ENCODE results near the gene IRF4.
"Not testable (repeated sequence)": the region's sequence is repeated elsewhere in the genome, so short reads cannot be mapped to it uniquely, and the experiment has no call there.

IRF4 gene

DNA sequence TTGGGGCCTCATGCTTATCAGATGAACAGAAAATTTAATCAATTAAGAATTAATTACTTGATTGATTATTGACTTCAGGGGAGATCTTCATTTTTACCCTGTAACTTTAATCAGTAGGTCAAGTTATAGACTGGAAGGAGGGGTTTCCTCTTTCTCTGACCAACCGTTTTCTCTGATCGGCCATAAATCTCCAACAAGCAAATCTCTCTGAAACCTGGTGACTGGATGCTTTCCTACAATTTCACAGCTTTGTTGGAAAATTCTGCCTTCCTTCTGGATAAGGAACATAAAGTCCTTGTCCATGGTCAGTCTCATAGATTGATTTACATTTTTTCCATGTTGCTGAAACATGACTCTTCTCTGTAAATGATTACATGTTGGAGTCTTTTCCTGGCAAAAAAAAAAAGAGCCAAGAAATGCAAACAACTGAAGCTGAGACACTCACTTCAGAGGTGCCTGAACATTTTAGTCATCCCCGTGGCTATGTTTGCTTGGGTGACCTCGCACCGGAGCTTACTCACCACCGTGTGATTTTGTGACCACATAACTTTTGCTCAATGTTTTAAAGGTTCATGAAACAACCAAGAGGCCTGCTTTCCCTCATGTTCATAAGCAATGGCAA is 31.0 kb downstream of the IRF4 start:
- DNase-seq (ENCODE audit: low spot score), result peak; percentile 94

DNA sequence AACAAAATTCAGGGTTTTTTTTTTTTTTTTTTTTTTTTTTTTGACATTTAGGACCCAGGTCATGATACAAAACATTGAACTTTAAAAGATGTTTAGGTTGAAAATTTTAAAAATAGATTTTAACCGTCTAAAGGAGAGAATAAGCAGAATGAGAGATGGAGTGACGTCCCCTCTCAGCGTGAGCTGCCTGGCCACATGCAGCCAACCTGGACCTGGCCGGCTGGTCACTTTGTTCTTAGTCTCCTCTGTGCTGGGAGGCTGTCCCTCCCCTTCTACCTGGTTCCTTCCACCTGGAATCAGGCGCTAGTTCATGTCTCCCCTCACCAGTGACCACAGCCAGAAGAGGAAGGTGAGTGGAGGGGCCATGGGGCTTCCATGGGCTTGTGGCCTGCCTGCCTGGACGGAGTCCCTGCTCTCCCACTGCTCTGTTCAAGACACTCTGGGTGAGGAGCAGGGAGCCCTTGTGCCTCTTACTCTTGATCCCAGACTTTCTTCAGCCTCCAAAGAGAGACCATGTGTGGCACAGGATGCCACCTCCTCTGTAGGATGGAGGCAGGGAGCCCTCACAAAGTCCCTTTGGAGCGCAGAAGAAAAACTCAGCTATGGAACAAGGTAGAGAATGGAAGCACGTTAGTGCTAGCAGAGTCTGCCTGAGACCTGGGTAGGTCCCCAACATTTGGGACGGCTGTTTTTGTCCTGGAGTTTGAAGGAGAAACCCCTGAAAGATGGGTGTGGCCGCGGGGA is 31.7 kb downstream of the IRF4 start:
- no peak for DNase-seq (ENCODE audit: low spot score)

DNA sequence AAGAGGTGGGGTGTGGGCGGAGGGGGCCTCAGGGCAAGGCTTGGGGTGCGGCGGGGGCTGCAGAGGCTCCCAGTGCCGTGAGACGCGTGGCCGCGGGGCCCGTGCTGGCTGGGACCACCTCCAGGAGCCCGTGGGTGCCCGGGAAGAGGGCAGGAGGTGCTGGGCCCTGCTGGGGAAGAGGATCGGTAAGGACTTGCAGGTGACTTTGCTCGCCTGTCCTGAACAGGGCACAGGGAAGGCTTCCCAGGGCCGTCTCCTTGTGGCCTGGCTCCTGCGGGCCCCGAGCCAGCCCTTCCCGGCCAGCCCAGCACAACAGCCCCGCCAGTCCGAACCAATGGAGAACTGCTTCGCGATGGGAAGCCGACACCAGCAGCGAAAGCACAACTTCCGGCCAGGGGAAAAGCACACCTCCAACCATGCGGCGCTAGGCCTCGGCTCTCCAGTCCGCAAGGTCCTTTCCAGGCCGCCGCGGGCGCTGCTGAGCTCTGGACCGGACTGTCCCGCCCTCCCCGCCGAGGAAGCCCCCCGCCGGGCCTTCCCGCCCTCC is 32.3 kb downstream of the IRF4 start:
- DNase-seq (ENCODE audit: low spot score), result no peak

DNA sequence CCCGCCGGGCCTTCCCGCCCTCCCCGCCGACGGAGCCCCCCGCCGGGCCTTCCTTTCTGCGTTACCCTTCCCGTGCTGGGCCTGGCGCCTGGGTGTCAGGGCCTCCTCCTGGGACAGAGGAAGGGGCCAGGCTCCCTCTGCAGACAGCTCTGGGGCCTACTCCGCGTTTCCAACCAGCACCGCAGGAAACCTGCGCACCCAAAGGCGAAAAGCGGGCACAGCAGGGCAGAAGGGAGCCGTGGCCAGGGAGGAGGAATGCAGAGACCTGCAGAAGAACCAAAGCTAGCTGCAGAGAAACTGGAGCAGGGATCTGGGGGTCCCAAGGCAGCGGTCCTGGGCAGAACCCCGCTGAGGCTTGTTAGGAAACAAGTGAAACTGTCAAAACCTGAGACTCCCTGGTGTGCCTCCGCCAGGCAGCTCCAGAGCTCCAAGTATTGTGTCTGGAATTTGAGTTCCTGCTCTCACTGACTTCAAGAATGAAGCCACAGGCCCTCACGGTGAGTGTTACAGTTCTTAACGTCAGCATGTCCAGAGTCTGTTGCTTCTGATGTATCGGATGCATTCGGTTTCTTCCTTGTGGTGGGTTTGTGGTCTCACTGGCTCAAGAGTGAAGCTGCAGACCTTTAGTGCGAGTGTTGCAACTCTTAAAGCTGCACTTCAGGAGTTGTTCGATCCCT is 33.3 kb downstream of the IRF4 start:
- no peak for DNase-seq (ENCODE audit: low spot score)

DNA sequence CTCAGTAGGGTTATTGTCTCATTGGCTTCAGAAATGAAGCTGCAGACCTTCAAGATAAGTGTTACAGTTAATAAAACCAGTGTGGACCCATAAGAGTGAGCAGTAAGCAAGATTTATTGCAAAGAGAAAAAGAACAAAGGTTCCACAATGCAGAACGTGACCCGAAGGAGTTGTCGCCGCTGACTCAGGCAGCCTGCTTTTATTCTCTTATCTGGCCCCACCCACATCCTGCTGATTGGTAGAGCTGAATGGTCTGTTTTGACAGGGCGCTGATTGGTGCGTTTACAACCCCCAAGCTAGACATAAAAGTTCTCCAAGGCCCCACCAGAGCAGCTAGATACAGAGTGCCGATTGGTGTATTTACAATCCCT is 33.9 kb downstream of the IRF4 start:
- not testable (repeated sequence) for DNase-seq (ENCODE audit: low spot score)

DNA sequence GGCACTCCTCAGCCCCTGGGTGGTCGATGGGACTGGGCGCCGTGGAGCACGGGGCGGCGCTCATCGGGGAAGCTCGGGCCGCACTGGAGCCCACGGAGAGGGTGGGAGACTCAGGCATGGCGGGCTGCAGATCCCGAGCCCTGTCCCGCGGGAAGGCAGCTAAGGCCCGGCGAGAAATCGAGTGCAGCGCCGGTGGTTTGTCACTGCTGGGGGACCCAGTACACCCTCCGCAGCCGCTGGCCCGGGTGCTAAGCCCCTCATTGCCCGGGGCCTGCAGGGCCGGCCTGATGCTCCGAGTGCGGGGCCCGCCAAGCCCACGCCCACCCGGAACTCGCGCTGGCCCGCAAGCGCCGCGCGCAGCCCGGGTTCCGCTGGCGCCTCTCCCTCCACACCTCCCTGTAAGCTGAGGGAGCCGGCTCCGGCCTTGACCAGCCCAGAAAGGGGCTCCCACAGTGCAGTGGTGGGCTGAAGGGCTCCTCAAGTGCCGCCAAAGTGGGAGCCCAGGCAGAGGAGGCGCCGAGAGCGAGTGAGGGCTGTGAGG is 34.7 kb downstream of the IRF4 start:
- not testable (repeated sequence) for DNase-seq (ENCODE audit: low spot score)

DNA sequence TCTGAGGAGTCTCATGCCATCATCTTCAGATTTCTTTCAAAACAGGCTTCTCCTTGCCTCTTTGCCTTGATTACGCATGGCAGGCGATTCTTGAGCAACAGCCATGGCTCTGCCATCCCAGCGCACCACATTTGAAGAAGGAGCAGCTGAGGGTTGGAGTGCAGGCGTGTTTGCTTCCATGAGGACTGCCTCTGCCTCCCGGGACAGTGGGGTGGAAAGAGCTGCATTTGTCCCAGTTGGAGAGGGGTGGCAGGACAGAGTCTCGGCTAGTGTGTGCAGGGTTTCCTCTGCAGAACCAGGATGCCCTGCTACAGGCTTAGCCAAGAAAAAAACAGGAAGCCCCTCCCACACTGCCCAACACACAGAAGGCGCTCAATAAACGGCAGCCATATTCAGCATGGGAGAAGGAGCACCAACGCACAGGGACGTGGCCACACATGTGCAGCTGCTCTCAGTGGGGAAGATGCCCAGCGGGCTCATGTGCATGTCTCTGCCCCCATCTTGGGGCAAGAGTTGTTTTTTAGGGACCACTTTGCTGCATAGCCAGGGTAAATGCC is 36.6 kb downstream of the IRF4 start:
- DNase-seq (ENCODE audit: low spot score), result no peak

DNA sequence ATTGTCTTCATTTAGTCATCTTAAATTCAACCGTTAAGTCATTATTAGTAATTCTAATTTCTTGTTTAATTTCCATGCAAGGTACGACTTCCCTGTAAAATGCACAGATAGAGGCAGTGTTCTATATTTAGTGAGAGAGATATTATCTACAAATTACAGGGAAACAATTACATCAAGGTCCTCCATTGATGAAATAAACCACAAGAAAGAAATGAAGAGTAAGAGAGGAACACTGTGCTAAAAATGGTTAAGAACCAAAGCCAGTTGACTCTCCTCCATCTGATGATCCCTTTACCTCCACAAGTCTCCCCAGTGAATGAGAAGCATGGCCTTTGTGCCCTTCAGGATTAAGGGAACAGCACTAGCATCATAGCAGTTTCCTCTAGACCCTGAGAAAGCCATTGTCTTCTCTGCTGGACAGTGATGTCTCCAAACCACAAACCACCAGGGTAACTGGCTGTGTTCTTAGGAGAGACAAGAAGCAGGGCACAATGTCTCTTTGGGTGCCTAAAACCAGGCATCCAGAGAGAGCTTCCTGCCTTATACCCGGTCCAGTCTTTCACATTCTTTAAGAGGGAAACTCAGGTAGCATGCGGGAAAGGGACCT is 38.1 kb downstream of the IRF4 start:
- no peak for DNase-seq (ENCODE audit: low spot score)

DNA sequence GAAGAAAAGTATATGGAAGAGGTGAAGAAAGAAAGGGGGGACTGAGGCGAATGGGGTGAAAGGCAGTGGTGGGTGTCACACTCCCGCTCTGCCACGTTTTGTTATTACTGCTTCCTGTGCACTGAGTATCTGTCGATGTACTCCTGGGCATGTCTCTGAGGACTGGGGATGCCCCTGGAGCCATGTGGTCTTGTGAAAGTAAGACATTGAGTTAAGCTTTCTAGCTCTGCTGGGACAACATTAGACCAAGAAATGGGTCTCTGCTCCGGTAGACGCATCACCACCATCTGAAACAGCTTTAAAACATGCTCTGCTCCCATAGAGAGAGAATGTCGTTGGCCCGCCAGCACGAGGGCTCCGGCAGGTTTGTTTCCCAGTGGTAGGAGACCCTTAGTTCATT is 40.0 kb downstream of the IRF4 start:
- DNase-seq (ENCODE audit: low spot score), result no peak

DNA sequence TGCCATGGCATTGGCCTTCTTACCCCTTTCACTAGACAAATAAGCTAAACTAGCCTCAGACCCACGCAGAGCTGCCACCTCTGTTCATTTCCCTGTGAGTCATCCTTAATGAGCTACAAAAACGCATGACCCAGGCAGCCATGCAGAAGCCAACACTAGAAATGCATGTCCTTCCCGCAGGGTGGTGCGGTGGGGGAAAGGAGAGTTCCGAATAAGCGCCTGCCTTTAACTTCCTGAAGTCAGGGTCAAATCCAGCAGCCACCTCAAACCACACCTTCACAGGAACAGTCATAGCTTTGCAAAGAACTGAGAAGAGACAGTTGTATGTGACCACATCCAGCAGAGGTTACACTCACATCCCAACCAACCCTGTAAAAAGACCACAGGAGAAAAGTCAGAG is 40.4 kb downstream of the IRF4 start:
- DNase-seq (ENCODE audit: low spot score), result no peak

DNA sequence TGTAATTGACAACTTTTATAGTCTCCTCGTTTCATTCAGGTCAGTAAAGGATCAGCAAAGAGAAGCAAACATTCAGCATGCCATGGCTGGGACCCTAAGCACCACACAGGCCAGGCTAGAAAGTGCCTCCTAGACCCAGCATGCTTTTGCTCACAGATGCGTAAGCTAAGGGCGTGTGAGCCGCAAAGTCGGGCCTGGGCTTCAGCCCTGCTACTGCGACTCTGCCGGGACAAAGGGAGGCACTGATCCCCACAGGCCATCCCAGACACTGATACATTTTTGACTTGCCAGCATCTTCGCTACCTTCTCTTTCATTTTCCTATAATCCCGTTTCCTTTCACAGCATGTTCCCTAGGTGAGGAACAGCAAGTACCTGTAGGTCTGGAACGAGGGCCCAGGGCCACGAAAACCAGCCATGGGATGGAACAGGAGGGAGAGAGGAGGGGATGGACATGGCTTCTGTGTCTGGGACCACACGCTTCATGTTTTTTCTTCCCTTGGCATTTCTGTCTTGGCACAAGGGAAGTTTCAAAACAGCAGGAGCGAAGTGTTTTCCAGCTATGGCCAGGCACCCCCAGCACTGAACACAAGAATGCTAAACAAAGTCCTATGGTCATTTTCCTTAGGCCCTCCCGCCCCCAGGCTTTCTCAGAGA is 42.6 kb downstream of the IRF4 start:
- DNase-seq (ENCODE audit: low spot score), result no peak

DNA sequence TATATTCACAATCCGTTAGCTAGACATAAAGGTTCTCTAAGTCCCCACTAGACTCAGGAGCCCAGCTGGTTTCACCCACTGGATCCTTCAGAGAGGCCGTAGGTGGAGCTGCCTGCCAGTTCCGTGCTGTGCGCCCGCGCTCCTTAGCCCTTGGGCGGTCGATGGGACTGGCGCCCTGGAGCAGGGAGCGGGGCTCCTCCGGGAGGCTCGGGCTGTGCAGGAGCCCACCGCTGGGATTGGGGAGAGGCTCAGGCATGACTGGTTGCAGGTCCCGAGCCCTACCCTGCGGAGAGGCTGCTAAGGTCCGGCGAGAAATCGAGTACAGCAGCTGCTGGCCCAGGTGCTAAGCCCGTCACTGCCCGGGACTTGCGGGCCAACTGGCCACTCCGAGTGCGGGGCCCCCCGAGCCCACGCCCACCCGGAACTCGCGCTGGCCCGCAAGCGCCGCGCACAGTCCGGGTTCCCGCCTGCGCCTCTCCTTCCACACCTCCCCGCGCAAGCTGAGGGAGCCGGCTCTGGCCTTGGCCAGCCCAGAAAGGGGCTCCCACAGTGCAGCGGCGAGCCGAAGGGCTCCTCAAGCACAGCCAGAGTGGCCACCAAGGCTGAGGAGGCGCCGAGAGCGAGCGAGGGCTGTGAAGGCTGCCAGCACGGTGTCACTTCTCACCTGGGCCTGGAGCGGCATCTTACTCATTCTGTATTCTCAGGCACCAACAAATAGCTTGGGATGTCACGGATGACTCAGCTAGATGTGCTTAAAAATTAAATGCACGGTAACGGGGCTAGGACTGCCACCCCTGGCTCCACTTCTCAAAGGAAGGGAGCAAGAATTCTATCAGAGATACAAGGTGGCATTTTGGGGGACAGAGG is 44.1 kb downstream of the IRF4 start:
- DNase-seq (ENCODE audit: low spot score), result no peak

DNA sequence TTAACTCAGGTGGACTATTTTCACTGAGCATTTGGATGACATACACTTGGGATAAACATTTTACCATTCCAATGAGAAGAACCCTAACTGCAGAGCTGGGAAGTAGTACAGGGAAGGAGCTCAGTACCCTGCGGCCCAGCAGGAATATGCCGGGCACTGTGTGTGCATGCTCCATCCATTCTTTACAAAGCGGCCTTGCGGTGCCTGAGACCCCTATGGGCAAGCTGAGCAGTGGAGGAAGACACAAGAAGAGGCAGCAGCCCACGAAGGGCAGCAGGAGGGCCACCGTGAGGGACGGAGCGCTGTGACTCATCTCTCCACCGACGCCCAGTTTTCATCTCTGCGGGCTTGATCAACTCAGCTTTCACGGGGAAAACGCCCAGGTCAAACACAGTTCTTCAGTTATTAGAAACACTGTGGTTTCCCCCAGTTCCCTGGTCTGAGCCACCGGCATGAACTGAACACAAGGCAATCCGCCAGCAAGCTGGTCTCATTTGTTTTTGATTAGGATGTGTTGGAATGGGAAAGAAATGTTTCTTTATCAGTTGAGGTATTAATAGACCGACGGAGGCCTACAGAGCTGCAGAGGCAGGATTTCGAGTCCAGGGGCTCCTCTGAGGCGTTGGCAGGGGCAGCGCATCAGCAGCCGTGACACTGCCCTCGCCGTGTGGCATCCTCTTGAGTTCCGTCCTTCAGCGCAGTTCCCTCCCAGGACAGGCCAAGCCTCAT is 44.9 kb downstream of the IRF4 start:
- DNase-seq (ENCODE audit: low spot score), result peak; percentile 81

DNA sequence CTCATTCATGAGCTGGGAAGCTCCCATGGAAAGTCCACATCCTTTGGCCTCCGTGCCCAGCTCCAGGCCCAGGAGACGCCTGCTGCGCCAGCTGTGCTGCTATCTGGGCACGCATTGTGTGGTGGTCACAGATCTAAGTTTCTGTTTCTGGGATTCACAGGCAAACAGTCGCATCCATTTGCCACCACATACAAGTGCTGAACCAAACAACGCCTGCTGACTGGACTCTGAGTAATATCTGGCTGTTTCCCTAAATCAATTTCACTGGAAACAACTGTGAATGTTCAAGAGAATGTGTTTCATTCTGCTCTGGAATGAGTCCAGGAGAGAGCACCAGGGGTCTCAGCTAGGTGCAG is 45.5 kb downstream of the IRF4 start:
- peak; percentile 34 for DNase-seq (ENCODE audit: low spot score)

DNA sequence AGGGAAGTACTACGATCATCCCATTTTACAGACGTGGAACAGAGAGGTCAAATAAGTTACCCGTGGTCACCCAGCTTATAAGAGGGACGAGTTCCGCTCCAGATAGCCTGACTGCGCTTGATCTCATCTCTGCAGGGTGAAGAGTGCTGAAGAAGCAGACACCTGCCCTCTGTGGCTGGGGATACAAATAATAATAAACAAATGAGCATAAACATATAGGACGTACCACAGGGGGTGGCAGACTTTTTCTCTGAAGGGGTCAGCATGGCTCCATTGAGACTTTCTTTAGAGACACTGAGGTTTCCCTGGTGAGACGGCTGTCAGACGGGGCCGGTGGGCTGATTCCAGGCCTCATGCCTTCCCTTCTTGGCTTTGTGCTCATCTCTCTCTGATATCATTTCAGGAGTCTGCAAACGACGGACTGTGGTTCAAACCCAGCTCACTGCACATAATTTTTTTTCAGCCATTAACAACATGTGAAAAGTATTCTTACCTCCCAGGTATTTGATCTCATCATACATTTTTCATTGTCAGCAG is 47.1 kb downstream of the IRF4 start:
- DNase-seq (ENCODE audit: low spot score), result no peak

DNA sequence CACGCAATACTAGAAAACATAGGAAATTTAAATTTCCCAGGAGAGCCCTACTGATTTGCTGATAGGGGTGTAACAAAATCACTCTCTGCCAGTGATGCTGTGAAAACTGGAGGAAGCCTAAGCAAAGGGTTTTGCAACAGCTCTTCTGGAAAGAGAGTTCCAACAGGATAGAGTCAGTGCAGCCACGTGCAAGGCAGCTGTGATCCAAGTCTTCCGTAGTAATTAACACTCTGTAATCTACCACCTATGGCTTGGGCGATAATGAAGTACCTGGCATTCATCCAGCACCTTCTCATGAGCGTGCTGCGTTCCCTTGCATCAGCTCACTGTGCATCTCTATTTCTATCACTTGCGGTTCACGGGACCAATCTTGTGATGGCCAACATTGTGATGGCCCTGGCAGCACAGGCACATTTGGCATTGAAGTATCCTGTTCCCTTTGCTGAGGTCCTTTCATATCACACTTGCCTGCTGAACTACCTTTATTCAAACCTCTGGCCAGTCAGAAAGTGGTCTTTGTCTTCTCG is 48.2 kb downstream of the IRF4 start:
- DNase-seq (ENCODE audit: low spot score), result no peak

DNA sequence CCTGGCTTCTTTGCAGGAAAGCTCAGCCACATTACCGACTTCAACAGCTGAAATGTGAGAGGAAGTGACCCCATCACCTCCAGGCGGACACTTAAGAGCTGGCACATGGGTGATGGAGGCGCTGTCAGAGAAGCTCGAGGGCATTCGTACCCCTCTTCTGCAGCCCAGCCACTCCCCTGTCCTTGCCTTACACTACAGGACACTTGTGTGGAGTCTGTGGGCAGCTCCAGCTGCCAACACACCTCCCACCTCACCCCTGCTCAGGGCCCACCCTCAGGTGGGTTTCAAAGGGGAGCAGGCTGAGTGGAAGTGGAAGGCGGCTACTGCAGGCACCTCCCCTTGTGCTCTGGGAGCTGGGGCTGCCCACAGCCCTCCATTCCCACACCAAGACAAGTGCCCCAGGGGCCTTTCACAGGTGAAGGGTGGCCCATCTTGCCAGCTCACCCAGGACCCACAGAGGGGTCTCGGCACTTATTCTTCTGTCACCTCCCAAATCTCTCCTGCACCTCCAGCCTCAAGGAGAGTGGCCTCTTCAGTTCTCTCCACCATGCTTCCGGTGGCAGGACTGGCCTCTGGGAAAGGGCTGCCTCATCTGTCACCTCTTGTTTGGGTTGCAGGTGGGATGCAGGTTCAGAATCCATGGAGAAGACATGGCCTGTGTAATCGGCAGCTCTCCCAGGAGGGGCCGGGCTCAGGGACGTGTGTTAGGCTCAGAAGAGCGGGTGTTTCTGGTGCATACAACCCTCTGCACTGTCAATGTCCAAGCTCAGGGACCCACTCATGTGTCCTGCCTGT is 49.8 kb downstream of the IRF4 start:
- no peak for DNase-seq (ENCODE audit: low spot score)

DNA sequence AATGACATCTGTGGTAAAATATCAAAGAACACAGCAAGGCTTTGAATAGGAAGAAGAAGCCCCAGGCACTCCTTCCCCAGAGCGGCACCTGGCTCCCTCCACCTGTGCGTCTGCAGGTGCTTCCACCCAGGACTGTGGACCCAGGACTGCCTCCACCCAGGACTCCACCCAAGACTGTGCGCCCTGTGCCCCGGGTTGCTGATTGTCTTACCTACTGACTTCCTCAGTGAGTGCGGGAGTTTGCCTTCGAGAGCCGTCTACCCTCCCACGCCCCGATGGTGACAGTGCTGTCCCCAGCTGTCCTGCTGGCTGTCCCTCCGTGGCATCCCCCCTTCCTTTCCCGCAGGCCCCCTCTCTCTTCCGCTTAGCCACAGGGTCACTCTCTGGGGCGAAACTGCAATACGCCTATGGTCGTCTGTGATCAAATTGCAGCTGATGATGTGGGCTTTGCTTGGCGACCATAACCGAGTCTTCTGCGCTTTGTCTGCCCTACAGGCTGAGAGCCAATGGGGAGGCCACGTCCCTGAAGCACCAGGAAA is 52.1 kb downstream of the IRF4 start:
- DNase-seq (ENCODE audit: low spot score), result no peak

All from AG08395 (cell line).